Activated CD4-positive, alpha-beta T cell treated with anti-CD3 and anti-CD28 coated beads for 24 hours (primary cell): ENCODE measurements around the gene PCDHA11.
"Not testable (repeated sequence)": the region's sequence is repeated elsewhere in the genome, so short reads cannot be mapped to it uniquely, and the experiment has no call there.

Experiments
- DNase-seq, 2 donors: peaks; one replicate each; pipeline ENCODE4 v3.0.0-alpha.2; 2020; ENCODE audit warnings: low read depth in 2 of 2

The PCDHA11 gene

GRCh38 chr5:140868721-140869554 lies at the start of gene PCDHA11:
PCDHA11 (plus strand) TSS chr5:140868957; CDS start chr5:140869104, 147 bp downstream.
- no peak for DNase-seq

- DNase-seq = no peak
These were observed 47.1 kb upstream of the PCDHA11 start, which contains the start of gene PCDHA5 for GRCh38 chr5:140821375-140822280. PCDHA5 (plus strand) TSS chr5:140821613.

GRCh38 chr5:140822281-140822629 lies 46.5 kb upstream of the PCDHA11 start:
- DNase-seq = no peak

- not testable (repeated sequence) for DNase-seq
These were observed 45.8 kb upstream of the PCDHA11 start for GRCh38 chr5:140822969-140823368.

GRCh38 chr5:140823475-140823874 lies 45.3 kb upstream of the PCDHA11 start:
- no peak for DNase-seq

- no peak for DNase-seq
These were observed 40.9 kb upstream of the PCDHA11 start, which contains the start of gene PCDHA6 for GRCh38 chr5:140827704-140828361. PCDHA6 (plus strand) TSS chr5:140827960; CDS start chr5:140828092, 132 bp downstream.

- no peak for DNase-seq
These were observed 40.4 kb upstream of the PCDHA11 start for GRCh38 chr5:140828362-140828737.

GRCh38 chr5:140829511-140830501 lies 39.0 kb upstream of the PCDHA11 start:
- DNase-seq = not testable (repeated sequence)

- DNase-seq = no peak
These were observed 34.8 kb upstream of the PCDHA11 start, which contains the start of gene PCDHA7 for GRCh38 chr5:140833993-140834392. PCDHA7 (plus strand) TSS chr5:140834269; CDS start chr5:140834384, 115 bp downstream.

- DNase-seq = not testable (repeated sequence)
These were observed 34.2 kb upstream of the PCDHA11 start for GRCh38 chr5:140834439-140835008.

GRCh38 chr5:140835622-140836510 lies 32.9 kb upstream of the PCDHA11 start:
- DNase-seq = no peak

- no peak for DNase-seq
These were observed 27.5 kb upstream of the PCDHA11 start, which contains the start of gene PCDHA8 for GRCh38 chr5:140840978-140841962. PCDHA8 (plus strand) TSS chr5:140841187; CDS start chr5:140841322, 135 bp downstream.

GRCh38 chr5:140842798-140843733 lies 25.7 kb upstream of the PCDHA11 start:
- DNase-seq = no peak

- not testable (repeated sequence) for DNase-seq
These were observed 20.3 kb upstream of the PCDHA11 start, which contains the start of gene PCDHA9 for GRCh38 chr5:140848139-140849102. PCDHA9 (plus strand) TSS chr5:140848382; CDS start chr5:140848496, 114 bp downstream.
